ENCODE measurements around the gene TGM2. TPM values are rescaled to one million over a fixed set of nuclear protein-coding genes. Genes with fewer than 3 reads are reported as not detected.

TGM2 gene
- total RNA-seq, 1 experiment from 2014 or later, result 138 TPM

- Histone ChIP-seq H3K9me3 (peaks cover 19% of the 10 kb centered on the region), H3K4me3 (ENCODE audit: low read depth, low read length) (no peak overlapping the region), H3K36me3 (ENCODE audit: control insufficient read depth, insufficient read depth, low read length) (no peaks in the 10 kb centered on the region), H3K4me1 (no peaks in the 10 kb centered on the region), H3K27me3 (replicated peaks; ENCODE audit: control insufficient read depth, insufficient read depth, low read length) (no peaks in the 10 kb centered on the region)
- intact Hi-C loops (cut with micrococcal nuclease; ENCODE audit: unreplicated experiment), result no loop called here
- no TSS peak for BruUV-seq (replicated peaks)
- Mint-ChIP-seq H3K36me3 (ENCODE audit: insufficient read depth, unreplicated experiment) (no peaks in the 10 kb centered on the region), H3K4me3 (ENCODE audit: unreplicated experiment) (no peak overlapping the region), H3K27ac (ENCODE audit: unreplicated experiment) (no peak overlapping the region), H3K27me3 (ENCODE audit: insufficient read depth, unreplicated experiment) (peaks cover 9% of the 10 kb centered on the region), H3K9me3 (ENCODE audit: unreplicated experiment) (peaks cover 10% of the 10 kb centered on the region), H3K4me1 (ENCODE audit: low read depth, unreplicated experiment) (no peaks in the 10 kb centered on the region)
- no peak for TF ChIP-seq CTCF (IDR thresholded peaks at IDR 0.05; ENCODE audit: insufficient read depth in 1 of 2, low read depth in 1 of 2, low read length in 1 of 2, severe bottlenecking in 1 of 2, unreplicated experiment in 1 of 2)
- ChIA-PET POLR2A (no interaction called here), CTCF (interaction anchor here (0.7 kb wide), 1 partner anchor 75 kb away, joined by 3 read pairs; no protein-coding TSS in a partner anchor)
- DNase-seq, result no peak
These were observed 43.5 kb upstream of the TGM2 start for GRCh38 chr20:38208523-38208922.

DNA sequence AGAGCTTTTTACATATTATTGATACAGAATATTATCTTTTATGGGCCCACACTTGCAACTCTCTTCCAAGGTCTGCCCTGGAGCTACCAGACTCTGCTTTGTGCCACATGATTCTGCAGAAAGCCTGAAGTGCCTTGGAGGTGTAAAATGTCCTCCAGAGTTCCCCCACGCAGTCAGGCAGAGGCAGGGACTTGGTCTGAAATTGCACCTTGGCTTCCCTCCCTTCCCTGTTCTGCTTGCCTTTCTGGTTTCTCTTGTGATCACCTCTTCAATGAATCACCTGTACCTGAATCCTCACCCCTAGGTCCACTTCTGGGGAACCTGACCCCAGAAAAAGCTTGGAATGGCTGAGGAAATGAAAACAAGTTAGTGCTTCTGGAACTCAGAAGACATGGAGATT lies 43.0 kb upstream of the TGM2 start:
- DNase-seq, result peak in 1 of 2 experiments; percentile 20
- POLR2A ChIA-PET, result no interaction called here
- H3K9me3 ChIP-seq, result peaks cover 19% of the 10 kb centered on the region
- Mint-ChIP-seq H3K4me1 (ENCODE audit: low read depth, unreplicated experiment) (no peaks in the 10 kb centered on the region), H3K27me3 (ENCODE audit: insufficient read depth, unreplicated experiment) (peaks cover 9% of the 10 kb centered on the region), H3K27ac (ENCODE audit: unreplicated experiment) (no peak overlapping the region), H3K4me3 (ENCODE audit: unreplicated experiment) (no peak overlapping the region), H3K36me3 (ENCODE audit: insufficient read depth, unreplicated experiment) (no peaks in the 10 kb centered on the region), H3K9me3 (ENCODE audit: unreplicated experiment) (peaks cover 10% of the 10 kb centered on the region)
- intact Hi-C loops (cut with micrococcal nuclease; ENCODE audit: unreplicated experiment), result no loop called here
- CTCF ChIA-PET, result interaction anchor here (0.7 to 0.9 kb wide), 2 partner anchors 13 to 74 kb away, joined by 3 read pairs; no protein-coding TSS in a partner anchor
- no peak overlapping the region for H3K4me3 ChIP-seq (ENCODE audit: low read depth, low read length)
- TF ChIP-seq CTCF (IDR thresholded peaks at IDR 0.05; ENCODE audit: insufficient read depth in 1 of 2, low read depth in 1 of 2, low read length in 1 of 2, severe bottlenecking in 1 of 2, unreplicated experiment in 1 of 2), result no peak
- H3K4me1 ChIP-seq, result no peaks in the 10 kb centered on the region
- H3K36me3 ChIP-seq (ENCODE audit: control insufficient read depth, insufficient read depth, low read length), result no peaks in the 10 kb centered on the region
- no peaks in the 10 kb centered on the region for H3K27me3 ChIP-seq (replicated peaks; ENCODE audit: control insufficient read depth, insufficient read depth, low read length)
- no TSS peak for BruUV-seq (replicated peaks)

DNA sequence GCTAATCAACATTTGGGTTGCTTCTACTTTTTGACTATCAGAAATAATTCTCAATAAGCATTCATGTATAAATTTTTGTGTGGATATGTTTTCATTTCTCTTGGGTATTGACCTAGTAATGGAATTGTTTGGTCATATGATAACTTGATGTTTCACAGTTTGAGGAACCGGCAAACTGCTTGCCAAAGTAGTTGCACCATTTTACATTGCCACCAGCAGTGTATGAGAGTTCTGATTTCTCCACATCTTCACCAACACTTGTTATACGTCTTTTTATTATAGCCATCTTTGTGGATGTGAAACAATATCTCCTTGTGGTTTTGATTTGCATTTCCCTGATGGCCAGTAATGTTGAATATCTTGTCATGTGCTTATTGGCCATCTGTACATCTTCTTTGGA lies 42.6 kb upstream of the TGM2 start:
- DNase-seq, result no peak
- peaks cover 10% of the 10 kb centered on the region for H3K9me3 Mint-ChIP-seq (ENCODE audit: unreplicated experiment)
- H3K27me3 Mint-ChIP-seq (ENCODE audit: insufficient read depth, unreplicated experiment), result peaks cover 9% of the 10 kb centered on the region
- H3K4me1 ChIP-seq, result no peaks in the 10 kb centered on the region
- no peak overlapping the region for H3K4me3 Mint-ChIP-seq (ENCODE audit: unreplicated experiment)
- intact Hi-C loops (cut with micrococcal nuclease; ENCODE audit: unreplicated experiment), result no loop called here
- POLR2A ChIA-PET, result interaction anchor here (0.6 kb wide), 1 partner anchor 14 kb away, joined by 3 read pairs; no protein-coding TSS in a partner anchor
- CTCF ChIA-PET, result interaction anchor here (0.8 to 0.9 kb wide), 2 partner anchors 12 to 13 kb away, joined by 3 to 6 read pairs; no protein-coding TSS in a partner anchor
- no peak for TF ChIP-seq CTCF (IDR thresholded peaks at IDR 0.05; ENCODE audit: insufficient read depth in 1 of 2, low read depth in 1 of 2, low read length in 1 of 2, severe bottlenecking in 1 of 2, unreplicated experiment in 1 of 2)
- no peaks in the 10 kb centered on the region for H3K4me1 Mint-ChIP-seq (ENCODE audit: low read depth, unreplicated experiment)
- no peaks in the 10 kb centered on the region for H3K36me3 ChIP-seq (ENCODE audit: control insufficient read depth, insufficient read depth, low read length)
- H3K27me3 ChIP-seq (replicated peaks; ENCODE audit: control insufficient read depth, insufficient read depth, low read length), result no peaks in the 10 kb centered on the region
- peaks cover 19% of the 10 kb centered on the region for H3K9me3 ChIP-seq
- H3K27ac Mint-ChIP-seq (ENCODE audit: unreplicated experiment), result no peak overlapping the region
- BruUV-seq (replicated peaks), result no TSS peak
- H3K36me3 Mint-ChIP-seq (ENCODE audit: insufficient read depth, unreplicated experiment), result no peaks in the 10 kb centered on the region
- no peak overlapping the region for H3K4me3 ChIP-seq (ENCODE audit: low read depth, low read length)

Measured in Caco-2 (cell line).